C4-2B (cell line): ENCODE results near the gene ESRRG.

Experiments
- ZFX ChIP-seq: fragments of 450-650 bp; IDR thresholded peaks from 2 replicates; pipeline ENCODE4 v1.6.1; 2017
- TF ChIP-seq, protein P1 (sequence below): fragments of 450-650 bp; conservative IDR thresholded peaks from 2 replicates; pipeline ENCODE4 v1.5.1; 2017; ENCODE audit warnings: mild to moderate bottlenecking

DNA sequence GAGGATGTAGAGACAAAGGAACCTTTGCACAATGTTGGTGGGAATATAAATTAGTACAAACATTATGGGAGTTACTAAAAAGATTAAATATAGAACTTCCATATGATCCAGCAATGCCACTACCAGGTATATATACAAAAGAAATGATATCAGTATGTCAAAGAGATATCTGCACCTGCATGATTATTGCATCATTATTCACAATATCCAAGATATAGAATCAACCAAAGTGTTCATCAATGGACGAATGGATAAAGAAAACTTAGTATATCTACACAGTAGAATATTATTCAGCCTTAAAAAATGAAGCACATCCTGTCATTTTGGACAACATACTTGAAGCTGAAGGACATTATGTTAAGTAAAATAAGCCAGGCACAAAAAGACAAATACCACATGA, 238.2 kb downstream of the ESRRG start:
- TF ChIP-seq, protein P1, sequence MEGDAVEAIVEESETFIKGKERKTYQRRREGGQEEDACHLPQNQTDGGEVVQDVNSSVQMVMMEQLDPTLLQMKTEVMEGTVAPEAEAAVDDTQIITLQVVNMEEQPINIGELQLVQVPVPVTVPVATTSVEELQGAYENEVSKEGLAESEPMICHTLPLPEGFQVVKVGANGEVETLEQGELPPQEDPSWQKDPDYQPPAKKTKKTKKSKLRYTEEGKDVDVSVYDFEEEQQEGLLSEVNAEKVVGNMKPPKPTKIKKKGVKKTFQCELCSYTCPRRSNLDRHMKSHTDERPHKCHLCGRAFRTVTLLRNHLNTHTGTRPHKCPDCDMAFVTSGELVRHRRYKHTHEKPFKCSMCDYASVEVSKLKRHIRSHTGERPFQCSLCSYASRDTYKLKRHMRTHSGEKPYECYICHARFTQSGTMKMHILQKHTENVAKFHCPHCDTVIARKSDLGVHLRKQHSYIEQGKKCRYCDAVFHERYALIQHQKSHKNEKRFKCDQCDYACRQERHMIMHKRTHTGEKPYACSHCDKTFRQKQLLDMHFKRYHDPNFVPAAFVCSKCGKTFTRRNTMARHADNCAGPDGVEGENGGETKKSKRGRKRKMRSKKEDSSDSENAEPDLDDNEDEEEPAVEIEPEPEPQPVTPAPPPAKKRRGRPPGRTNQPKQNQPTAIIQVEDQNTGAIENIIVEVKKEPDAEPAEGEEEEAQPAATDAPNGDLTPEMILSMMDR: no peak
- no peak for TF ChIP-seq ZFX
